ENCODE measurements around the gene FAM53B.

DNA sequence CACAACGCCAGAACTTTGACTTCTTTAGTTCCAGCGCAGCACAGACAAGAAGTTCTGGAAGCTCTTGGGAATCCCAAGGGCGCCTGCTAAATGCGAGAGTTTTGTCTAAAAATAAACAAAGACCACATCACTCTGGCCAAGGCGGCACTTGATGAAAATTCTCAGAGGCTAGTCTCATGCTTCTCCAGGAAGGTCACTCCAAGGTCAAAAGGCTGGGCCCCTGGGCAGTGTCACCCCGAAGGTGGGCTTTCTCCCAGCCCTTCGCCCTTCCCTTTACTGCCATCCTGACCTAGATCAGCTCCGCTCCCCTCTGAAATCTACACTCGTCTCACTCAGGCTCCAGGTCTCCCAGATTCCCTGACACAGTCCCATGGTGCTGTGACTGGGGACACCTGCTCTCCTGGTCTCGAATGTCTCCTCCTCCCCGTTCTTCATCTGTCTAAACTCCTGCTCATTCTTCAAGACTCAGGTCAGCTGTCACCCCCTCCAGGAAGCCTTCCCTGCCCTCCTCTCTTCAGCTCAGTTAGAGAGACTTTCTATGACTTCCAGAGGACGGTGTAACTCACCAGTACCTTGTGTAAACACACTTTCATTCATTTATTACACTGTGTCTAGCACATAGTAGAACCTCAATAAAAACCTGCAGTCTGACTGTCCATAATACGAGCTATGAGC lies 10.5 kb downstream of the FAM53B start:
- TF ChIP-seq CTCF (IDR thresholded peaks at IDR 0.05): no peak
- no peak for TF ChIP-seq POLR2A (IDR thresholded peaks at IDR 0.05)
